Activated CD4-positive, alpha-beta T cell treated with anti-CD3 and anti-CD28 coated beads, Interleukin-2, amount 50 U/mL, for 16 hours (primary cell): Measurements from ENCODE around the gene CIZ1.

Experiments
- DNase-seq: peaks from one replicate; pipeline ENCODE4 v3.0.0-alpha.2; 2020

Gene CIZ1

DNA sequence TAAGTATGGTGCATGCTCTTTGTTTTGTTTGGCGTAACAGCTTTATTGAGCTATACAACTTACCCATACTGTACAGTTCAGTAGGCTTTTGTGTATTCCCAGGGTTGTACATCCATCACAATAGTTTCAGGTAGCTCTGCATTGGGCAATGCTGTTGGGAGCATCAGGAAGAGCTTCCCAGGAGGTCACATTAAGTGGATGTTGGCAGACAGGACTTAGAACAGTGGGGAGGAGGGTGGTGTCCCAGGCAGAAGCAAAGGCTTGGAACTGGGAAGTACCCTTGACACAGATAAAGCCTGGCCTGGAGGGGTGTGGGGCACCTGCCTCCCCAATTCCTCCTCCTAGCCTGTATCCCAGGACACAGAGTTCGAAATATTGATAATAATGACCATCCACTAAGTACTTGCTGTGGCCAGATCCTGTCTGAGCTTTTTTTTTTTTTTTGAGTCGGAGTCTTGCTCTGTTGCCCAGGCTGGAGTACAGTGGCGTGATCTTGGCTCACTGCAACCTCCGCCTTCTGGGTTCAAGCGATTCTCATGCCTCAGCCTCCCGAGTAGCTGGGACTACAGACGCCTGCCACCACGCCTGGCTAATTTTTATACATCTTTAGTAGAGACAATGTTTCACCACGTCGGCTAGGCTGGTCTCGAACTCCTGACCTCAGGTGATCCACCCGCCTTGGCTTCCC is 30.0 kb downstream of the CIZ1 start:
- DNase-seq = no peak

- DNase-seq = peak; percentile 42
Observed at GRCh38 chr9:128160603-128160987, 30.8 kb downstream of the CIZ1 start.

DNA sequence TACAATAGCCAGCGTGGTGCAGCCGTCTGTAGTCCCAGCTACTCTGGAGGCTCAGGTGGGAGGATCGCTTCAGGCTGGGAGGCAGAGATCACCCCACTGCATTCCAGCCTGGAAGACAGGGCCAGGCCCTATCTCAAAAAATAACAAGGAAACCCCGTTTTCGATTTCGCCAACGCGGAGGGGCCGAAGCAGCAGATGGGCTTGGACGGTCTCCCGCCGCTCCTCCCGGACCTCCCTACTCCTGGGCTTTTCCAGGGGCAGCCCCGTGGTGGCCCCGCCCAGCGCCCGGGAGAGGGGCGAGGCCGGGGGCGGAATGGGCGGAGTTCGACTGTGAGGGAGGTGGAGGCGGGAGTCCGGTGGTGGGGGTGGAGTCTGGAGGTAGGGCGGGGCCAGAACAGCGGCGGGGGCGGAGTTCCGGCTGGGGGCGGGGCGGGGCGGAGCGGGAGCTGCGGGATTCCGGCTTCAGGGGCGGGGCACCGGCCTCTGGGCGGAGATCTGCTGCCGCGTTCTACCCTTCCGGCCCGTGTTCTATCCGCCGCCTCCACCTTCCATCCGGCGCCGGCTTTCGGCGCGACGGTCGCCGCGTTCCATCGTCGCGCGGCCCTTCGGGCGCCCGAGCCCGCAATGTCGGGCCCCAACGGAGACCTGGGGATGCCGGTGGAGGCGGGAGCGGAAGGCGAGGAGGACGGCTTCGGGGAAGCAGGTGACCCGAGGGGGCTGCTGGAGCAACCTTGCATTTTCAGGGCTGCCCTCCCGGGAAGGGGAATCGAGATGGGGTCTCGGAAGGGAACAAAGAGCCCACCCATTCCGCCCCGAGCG is 31.4 kb downstream of the CIZ1 start, which contains the start of gene BBLN:
BBLN (plus strand) TSS at position 482 of the 819 bp plus-strand sequence; CDS start at position 625, 143 bp downstream.
- DNase-seq = peak; percentile 95

DNA sequence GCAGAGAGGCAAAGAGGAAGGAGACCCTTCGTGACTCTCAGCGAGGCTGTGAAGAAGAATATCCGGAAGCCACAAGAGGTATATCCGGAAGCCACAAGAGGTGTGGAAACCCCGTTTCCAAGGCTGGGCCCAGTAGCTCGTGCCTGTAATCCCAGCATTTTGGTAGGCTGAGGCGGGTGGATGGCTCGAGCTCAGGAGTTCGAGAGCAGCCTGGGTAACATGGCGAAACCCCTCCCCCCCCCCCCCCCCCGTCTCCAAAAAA is 31.9 kb downstream of the CIZ1 start:
- DNase-seq = peak; percentile 67

DNA sequence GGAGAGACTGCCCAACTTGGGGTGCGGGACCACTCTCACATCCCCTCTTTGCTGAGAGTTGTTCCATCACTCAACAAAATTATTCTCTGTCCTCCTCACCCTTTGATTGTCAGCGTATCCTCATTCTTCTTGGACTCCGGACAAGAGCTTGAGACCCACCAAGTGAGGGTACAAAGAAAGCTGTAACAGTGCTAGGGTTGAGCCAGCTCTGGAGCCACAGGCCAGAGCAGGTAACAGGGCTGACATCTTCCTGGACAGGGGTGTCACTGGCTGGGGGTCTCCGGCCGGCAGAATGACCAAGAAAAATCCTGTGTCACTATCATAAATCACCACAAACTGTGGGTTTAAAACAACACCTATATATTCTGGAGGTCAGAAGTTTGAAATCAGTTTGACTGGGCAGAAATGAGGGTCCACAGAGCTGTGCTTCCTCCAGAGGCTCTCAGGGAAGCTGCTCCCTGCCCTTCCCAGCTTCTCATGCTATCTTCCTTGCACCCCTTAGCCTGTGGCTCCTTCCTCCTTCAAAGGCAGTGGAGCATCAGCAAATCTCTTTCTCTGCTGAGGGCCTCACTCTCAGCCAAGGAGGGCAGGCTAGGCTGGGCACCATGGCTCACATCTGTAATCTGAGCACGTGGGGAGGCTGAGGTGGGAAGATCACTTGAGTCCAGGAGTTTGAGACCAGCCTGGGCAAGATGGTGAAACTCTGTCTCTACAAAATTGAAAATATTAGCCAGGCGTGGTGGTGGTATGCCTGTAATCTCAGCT is 35.5 kb downstream of the CIZ1 start:
- no peak for DNase-seq

- no peak for DNase-seq
Observed at GRCh38 chr9:128153947-128154695, 37.3 kb downstream of the CIZ1 start.

GRCh38 chr9:128153060-128153946 is 38.1 kb downstream of the CIZ1 start:
- DNase-seq = no peak

DNA sequence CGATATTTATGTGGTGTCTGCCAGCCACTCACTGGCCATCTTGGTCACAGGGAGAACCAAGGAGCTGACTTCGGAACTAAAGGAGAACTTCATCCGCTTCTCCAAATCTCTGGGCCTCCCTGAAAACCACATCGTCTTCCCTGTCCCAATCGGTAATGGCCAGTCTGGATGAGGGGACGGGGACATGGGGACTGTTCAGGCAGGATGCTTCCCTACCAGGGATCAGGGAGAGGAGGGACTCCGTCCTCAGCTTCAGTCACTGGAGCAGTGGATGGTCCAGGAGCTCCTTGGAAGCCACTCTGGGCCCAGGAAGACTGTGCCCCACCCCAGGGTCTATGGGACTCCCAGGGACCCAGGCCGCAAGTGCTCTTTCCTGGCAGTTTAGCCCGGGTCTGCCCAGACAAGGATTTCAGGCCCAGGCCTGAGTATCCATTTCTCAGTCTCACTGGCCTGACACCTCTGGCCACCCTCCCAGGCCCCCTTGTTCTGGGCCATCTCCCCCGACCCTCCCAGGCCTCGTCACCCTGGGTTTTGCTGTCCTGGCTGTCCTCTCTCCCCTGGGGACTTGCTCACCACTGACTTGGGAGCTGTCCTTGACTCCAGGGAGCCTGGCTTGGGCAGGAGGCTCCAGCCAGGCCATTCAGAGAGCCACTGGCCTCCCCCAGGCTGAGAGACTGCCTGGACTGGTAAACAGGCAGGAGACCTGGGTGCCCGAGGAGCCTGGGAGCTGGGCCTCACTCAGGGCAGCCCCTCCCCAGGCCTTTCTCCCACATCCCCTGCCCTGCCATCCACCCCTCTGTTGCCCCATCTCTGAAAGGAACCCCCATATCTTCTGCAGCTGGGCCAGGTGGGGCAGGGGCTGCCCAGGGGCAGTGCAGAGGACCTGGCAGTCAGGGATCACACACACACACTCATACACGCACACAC is 39.0 kb downstream of the CIZ1 start:
- no peak for DNase-seq

DNA sequence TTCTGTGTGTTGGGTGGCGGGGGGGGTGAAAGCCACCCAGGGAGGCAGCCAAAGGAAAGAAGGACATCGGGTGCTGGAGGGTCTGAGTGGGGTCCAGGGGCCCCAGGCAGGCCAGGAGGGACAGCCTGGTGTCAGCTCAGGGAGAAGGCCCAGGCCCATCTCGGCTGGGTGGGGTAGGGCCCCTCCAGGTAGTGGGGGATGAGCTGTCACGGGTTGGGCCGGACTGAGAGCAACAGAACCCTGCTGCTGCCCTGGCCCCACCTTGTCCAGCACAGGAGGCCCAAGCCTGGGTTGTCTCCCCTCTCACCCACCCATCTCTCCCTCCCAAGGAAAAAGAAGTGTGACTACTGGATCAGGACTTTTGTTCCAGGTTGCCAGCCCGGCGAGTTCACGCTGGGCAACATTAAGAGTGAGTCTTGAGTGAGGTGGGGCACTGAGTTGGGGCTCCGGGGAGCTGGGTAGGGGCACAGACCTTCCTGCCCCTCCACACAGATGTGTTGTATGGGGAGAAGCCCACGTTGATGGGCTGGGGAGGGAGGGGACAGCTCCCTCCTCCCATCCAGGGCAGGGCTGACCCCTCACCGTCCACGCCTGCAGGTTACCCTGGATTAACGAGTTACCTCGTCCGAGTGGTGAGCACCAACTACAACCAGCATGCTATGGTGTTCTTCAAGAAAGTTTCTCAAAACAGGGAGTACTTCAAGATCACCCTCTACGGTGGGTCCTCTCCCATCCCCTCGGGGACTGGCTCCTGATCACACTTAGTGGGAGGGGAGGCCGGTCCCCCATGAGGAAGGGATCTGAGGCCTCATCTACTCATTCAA is 39.9 kb downstream of the CIZ1 start:
- no peak for DNase-seq

- peak; percentile 16 for DNase-seq
Observed at GRCh38 chr9:128150594-128151308, 40.6 kb downstream of the CIZ1 start.

DNA sequence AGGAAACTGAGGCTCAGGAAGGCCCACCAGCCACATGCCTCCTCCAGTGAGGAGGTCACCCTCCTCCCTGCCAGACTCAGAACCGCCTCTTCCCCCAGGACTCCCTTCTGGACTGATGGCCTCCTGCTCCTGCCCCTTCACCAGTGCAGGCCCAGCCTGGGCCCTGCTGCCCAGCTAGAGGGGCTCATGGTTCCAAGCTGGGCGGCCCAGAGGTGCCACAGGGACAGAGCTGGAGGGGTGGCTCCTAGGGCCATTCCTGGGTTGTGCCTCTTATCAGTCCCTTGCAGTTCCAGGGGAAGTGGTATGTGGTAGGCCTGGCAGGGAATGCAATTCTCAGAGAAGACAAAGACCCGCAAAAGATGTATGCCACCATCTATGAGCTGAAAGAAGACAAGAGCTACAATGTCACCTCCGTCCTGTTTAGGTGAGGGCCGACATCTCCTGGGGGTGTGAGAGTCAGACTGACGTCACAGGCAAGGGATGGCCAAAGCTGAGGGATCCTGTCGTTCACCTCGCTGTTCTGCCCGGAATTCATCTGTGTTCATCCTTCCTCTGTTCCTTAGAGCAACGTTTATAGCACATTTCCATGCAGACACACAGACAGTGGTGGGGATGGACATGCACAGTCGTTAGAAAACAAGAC is 41.3 kb downstream of the CIZ1 start:
- DNase-seq = no peak

- no peak for DNase-seq
Observed at GRCh38 chr9:128149001-128149701, 42.2 kb downstream of the CIZ1 start, which contains the start of gene LCN2. Gene LCN2, plus strand, starts transcription at chr9:128149453. Its CDS starts 73 bp downstream, at chr9:128149526.

DNA sequence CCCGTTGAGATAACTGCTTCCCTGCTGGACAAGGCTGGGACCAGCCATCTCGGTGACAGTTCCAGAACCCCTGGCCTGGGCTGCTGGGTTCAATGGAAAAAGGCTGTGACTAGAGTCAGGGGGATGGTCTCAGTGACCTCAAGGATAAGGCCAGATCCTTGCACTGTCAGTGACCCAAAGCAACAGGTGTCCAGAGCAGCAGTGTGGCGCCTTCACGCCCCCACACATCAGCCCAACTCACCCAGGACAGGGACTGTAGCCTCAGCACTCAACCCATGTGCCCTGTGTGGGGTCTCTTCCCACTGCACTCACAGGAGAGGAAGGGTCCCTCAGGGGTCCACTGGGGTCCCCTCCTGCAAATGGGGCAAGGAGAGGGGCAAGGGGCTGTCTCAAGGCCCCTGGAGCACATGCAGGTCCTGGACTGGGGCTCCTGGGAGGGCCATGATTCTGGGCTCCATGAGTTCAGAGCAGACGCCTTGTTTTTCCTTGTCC is 42.8 kb downstream of the CIZ1 start:
- DNase-seq = no peak

DNA sequence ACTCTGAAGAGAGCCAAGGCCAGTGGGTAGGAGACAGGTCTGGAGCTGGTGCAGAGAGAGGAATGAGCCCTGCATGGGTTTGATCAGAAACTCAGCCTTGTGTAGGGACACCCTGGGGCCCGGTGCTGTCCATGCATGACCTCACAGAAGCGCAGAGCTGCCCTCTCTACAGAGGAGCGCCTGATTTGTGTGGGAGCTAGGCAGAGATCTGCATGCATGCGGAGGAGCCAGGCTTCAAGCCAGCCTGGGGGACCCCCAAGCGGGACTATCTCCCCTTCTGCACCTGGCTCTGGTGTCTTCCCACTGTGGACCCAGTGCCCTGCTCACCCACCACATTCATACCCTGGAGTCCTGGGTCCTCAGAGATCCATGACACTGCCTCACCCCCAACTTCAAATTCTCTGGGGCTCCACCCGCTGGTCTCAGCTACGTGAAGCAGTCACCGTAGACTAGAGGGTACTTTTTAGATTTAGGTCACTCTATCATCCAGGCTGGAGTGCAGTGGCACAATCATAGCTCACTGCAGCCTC is 44.7 kb downstream of the CIZ1 start:
- DNase-seq = no peak

- no peak for DNase-seq
Observed at GRCh38 chr9:128145951-128146351, 45.4 kb downstream of the CIZ1 start.

GRCh38 chr9:128145536-128145935 is 45.8 kb downstream of the CIZ1 start:
- no peak for DNase-seq
